ENCODE measurements around the gene ZMIZ1.

- TF ChIP-seq CTCF (IDR thresholded peaks at IDR 0.05) = no peak
- TF ChIP-seq POLR2A (IDR thresholded peaks at IDR 0.05) = no peak
These were observed 227.7 kb downstream of the ZMIZ1 start for GRCh38 chr10:79296431-79296830.

All from adrenal gland (tissue), 5 donors.